OCI-LY3 (cell line): ENCODE data around the gene FEM1B.

Source experiments
- H2AFZ ChIP-seq: fragments of 200-600, 300-600 bp; shearing (Covaris generic); 2 replicates; pipeline ENCODE4 v1.6.0; 2014; ENCODE audit warnings: antibody characterized with exemption, low read depth, low read length
- H3K27ac ChIP-seq: fragments of 200-600, 300-600 bp; sonication (generic); 2 replicates; pipeline ENCODE4 v1.5.1; 2014; ENCODE audit warnings: mild to moderate bottlenecking, low read length, moderate library complexity, mixed read lengths
- H3K27me3 ChIP-seq: fragments of 200-600, 300-600 bp; sonication (generic); 2 replicates; pipeline ENCODE4 v1.6.1; 2014; ENCODE audit warnings: low read depth, low read length, mixed read lengths
- H3K36me3 ChIP-seq: fragments of 200-600, 300-600 bp; sonication (generic); replicated peaks from 2 replicates; pipeline ENCODE3; 2014; ENCODE audit warnings: low read depth, low read length, mixed read lengths
- H3K4me1 ChIP-seq: fragments of 300-600, 200-600 bp; sonication (generic); 2 replicates; pipeline ENCODE4 v1.6.1; 2014; ENCODE audit warnings: low read length, mixed read lengths
- H3K4me2 ChIP-seq: fragments of 200-600, 300-600 bp; sonication (generic); 2 replicates; pipeline ENCODE4 v1.6.1; 2014; ENCODE audit warnings: low read length, mixed read lengths
- H3K4me3 ChIP-seq: fragments of 300-600, 200-600 bp; sonication (generic); 2 replicates; pipeline ENCODE4 v1.5.1; 2014; ENCODE audit warnings: antibody characterized with exemption, mild to moderate bottlenecking, low read length, moderate library complexity
- H3K79me2 ChIP-seq: fragments of 300-600, 200-600 bp; shearing (Covaris generic); 2 replicates; pipeline ENCODE4 v1.6.1; 2014; ENCODE audit warnings: mild to moderate bottlenecking, low read length, mixed read lengths
- H3K9ac ChIP-seq: fragments of 300-600, 200-600 bp; shearing (Covaris generic); 2 replicates; pipeline ENCODE4 v1.6.0; 2014; ENCODE audit warnings: mild to moderate bottlenecking, low read length, moderate library complexity
- H3K9me3 ChIP-seq: fragments of 200-600, 300-600 bp; shearing (Covaris generic); 2 replicates; pipeline ENCODE4 v1.6.1; 2014; ENCODE audit warnings: low read length, mixed read lengths; ENCODE audit not compliant: insufficient read depth
- H4K20me1 ChIP-seq: fragments of 200-600, 300-600 bp; sonication (generic); 2 replicates; pipeline ENCODE4 v1.6.1; 2016; ENCODE audit warnings: low read length, mixed read lengths; ENCODE audit not compliant: insufficient read depth
- EZH2phosphoT487 ChIP-seq: fragments of 200-600 bp; shearing (Covaris generic); IDR thresholded peaks from 2 replicates; pipeline ENCODE4 v1.6.1; 2018; ENCODE audit warnings: antibody characterized with exemption, mixed run types, low read depth
- TF ChIP-seq, protein P1 (sequence below): fragments of 200-600, 300-600 bp; sonication (generic); IDR thresholded peaks from 2 replicates; pipeline ENCODE4 v1.5.1; 2014; ENCODE audit warnings: antibody characterized with exemption, low read length, low read depth

The FEM1B gene

DNA sequence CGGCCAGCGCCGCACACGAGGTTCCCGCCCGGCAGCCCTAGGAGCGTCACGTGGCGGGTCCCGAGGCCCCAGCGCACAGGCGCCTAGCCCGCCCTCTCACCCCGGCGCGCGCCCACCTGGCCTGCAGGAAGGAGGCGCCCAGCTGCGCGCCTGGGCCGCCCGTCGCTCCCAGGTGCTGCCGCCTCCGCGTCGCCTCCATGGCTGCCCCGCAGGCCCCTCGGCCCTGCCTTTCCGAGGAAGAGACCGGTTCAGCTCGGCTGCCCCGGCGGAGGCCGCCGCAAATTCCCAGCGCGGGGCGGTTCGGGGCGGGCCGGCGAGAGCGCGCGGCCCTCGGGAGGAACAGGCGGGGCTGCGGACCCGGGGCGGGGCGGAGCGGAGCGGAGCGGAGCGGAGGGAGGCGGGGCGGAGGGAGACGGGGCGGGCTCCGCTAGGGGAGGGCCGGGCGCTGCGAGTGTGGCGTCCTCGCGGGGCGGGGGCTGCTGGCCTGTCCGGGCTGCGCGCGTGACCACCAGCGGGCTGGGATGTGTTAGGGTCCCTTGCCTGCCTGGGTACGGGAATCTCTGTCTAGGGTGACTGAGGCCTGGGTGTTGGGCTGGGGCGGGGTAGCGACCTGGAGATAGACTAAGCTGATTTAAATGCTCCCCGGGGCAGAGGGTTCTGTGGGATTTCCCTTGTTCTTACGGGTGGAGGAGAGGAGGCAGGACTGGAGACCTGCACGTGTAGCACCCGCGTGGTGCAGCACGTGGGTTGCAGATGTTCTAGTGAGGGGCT lies 48.0 kb upstream of the FEM1B start, which contains the start of gene CLN6:
Gene CLN6, minus strand, starts transcription at position 343 of the 771 bp plus-strand sequence. Its CDS starts 144 bp downstream, at position 199.
- TF ChIP-seq, protein P1, sequence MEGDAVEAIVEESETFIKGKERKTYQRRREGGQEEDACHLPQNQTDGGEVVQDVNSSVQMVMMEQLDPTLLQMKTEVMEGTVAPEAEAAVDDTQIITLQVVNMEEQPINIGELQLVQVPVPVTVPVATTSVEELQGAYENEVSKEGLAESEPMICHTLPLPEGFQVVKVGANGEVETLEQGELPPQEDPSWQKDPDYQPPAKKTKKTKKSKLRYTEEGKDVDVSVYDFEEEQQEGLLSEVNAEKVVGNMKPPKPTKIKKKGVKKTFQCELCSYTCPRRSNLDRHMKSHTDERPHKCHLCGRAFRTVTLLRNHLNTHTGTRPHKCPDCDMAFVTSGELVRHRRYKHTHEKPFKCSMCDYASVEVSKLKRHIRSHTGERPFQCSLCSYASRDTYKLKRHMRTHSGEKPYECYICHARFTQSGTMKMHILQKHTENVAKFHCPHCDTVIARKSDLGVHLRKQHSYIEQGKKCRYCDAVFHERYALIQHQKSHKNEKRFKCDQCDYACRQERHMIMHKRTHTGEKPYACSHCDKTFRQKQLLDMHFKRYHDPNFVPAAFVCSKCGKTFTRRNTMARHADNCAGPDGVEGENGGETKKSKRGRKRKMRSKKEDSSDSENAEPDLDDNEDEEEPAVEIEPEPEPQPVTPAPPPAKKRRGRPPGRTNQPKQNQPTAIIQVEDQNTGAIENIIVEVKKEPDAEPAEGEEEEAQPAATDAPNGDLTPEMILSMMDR = no peak
- no peak for TF ChIP-seq EZH2phosphoT487
- Histone ChIP-seq H4K20me1 (peaks cover 17% of the 10 kb centered on the region), H3K4me2 (peak within 1 kb of the TSS; percentile 95), H3K79me2 (peaks cover 53% of the 10 kb centered on the region), H3K9me3 (no peaks in the 10 kb centered on the region), H3K4me3 (peak within 1 kb of the TSS; percentile 96), H3K9ac (peak within 1 kb of the TSS; percentile 98), H3K27ac (peak within 1 kb of the TSS; percentile 70), H3K27me3 (no peaks in the 10 kb centered on the region), H3K36me3 (peaks cover 5% of the 10 kb centered on the region), H3K4me1 (peaks cover 40% of the 10 kb centered on the region), H2AFZ (peak within 1 kb of the TSS; percentile 93)

DNA sequence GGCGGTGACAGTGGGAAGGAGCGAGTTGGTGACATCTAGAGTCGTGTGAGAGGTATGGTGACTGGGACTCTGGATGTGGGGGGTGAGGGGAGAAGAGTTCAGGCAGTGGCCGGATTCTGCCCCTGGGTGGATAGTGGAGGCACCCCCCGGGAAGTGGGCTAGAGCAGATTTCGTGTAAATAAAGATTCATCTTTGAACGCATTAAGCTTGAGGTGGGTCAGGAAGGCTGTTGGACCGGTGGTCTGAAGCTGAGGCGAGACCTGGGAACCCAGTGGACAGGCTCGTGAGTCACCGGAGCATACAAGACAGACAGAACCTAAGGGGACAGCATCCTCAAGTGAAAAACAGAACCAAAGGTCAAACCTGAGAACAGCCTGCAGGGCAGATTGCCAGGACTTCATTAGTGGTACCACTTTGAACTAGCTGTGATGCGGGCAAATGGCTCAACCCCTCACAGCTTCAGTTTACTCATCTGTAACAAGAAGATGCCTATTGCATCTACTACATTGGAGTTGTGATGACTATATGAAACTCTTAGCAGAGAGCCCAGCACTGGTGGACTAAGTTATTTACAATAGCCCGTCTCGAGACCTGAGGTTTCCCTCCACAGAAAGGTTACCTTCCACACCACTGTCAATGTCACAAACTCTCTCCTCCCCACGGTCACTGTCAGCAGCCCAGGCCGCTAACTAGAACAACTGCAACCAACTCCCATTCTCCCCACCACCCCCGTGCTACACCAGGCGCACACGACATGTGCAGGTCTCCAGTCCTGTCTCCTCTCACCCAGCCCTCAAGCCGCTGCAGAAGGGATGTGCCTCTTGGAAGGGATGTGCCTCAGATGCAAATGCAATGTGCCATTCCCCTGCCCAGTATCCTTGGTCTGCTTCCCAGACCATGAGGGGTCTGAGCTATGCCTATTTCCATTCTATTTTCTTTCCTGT lies 47.1 kb upstream of the FEM1B start:
- Histone ChIP-seq H3K4me2 (peak overlapping the region; percentile 95), H3K79me2 (peaks cover 45% of the 10 kb centered on the region), H3K36me3 (no peaks in the 10 kb centered on the region), H3K27ac (peak overlapping the region; percentile 70), H4K20me1 (peaks cover 13% of the 10 kb centered on the region), H3K9me3 (no peaks in the 10 kb centered on the region), H3K4me1 (peaks cover 32% of the 10 kb centered on the region), H2AFZ (peak overlapping the region; percentile 88), H3K9ac (peak overlapping the region; percentile 98), H3K4me3 (peak overlapping the region; percentile 96), H3K27me3 (no peaks in the 10 kb centered on the region)
- no peak for TF ChIP-seq EZH2phosphoT487
- TF ChIP-seq, protein P1 = peak; percentile 38

DNA sequence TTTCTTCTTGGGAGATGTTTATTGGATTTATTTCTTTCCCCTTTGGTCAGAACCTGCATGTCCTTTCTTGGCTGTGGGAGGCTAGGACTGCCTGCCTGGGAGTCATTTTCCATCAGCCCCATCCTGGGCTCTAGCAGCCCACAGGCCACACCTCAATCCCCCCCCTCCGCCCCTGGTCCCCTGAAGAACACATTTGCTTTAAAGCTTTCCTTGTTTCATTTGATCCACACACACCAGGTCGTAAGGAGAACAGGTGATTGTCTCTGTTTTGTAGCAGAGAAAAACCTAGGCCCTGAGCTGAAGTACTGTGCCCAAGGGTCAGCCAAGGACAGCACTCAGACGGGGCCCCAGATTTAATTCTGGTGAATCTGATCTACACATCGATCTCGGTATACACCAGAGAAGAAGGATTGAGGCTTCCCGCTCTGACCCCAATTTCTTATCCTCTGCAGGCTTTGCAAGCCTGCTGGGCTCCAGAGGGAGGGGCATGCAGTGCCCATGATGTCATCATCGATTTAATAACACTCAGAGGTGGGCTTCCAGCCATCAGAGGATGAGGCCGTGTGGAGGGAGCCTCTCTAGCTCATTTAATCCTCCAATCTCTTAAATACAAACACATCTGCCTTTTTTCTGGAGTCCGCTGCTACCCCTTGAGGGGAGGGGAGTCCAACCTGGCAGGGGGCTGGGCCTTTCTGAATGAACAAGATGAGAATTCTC lies 46.3 kb upstream of the FEM1B start:
- Histone ChIP-seq H3K9ac (no peak overlapping the region), H3K4me2 (peak overlapping the region; percentile 95), H3K4me3 (peak overlapping the region; percentile 96; the same call in 1 of the 2 replicates), H3K27ac (no peak overlapping the region), H3K9me3 (no peaks in the 10 kb centered on the region), H4K20me1 (peaks cover 13% of the 10 kb centered on the region), H3K27me3 (no peaks in the 10 kb centered on the region), H2AFZ (no peak overlapping the region), H3K36me3 (no peaks in the 10 kb centered on the region), H3K4me1 (peaks cover 32% of the 10 kb centered on the region), H3K79me2 (peaks cover 36% of the 10 kb centered on the region)
- TF ChIP-seq, protein P1 = no peak
- no peak for TF ChIP-seq EZH2phosphoT487
